Thoracic aorta (tissue), 2 donors: ENCODE results near the gene COL25A1. TPM values are rescaled to one million over a fixed set of nuclear protein-coding genes. Genes with fewer than 3 reads are reported as not detected.
"Not testable (repeated sequence)": the region's sequence is repeated elsewhere in the genome, so short reads cannot be mapped to it uniquely, and the experiment has no call there.

Experiments used
- ATAC-seq: fragments of 150-250 bp; one replicate; pipeline ENCODE4 v1.8.0; 2017; ENCODE audit warnings: low read depth; ENCODE audit not compliant: insufficient number of reproducible peaks, low FRiP score
- DNase-seq: peaks from one replicate; pipeline ENCODE4 v3.0.0-alpha.2; 2020; ENCODE audit warnings: low spot score
- H3K27ac ChIP-seq, 2 donors: fragments of 200-600 bp; sonication (generic); 1 replicate in 1 of 2; 2 replicates in 1 of 2; pipeline ENCODE4 v1.5.1; 2016; ENCODE audit warnings: mild to moderate bottlenecking in 2 of 2, moderate library complexity in 2 of 2
- H3K27me3 ChIP-seq: fragments of 200-600 bp; sonication (generic); replicated peaks from 2 replicates; pipeline ENCODE4 v1.6.0; 2016; ENCODE audit warnings: mild to moderate bottlenecking; ENCODE audit not compliant: insufficient read depth
- H3K36me3 ChIP-seq: fragments of 200-600 bp; sonication (generic); one replicate; pipeline ENCODE4 v1.5.1; 2016
- H3K4me1 ChIP-seq, 2 donors: fragments of 200-600 bp; sonication (generic); 1 replicate in 1 of 2; 2 replicates in 1 of 2; pipeline versions ENCODE4 v1.5.1 to v1.6.0; 2016; ENCODE audit warnings: low read depth in 2 of 2, mild to moderate bottlenecking in 1 of 2; ENCODE audit not compliant: control insufficient read depth in 1 of 2
- H3K4me3 ChIP-seq: fragments of 200-600 bp; sonication (generic); 2 replicates; pipeline ENCODE4 v1.5.1; 2016; ENCODE audit warnings: mild to moderate bottlenecking
- H3K9me3 ChIP-seq: fragments of 200-600 bp; sonication (generic); 2 replicates; pipeline ENCODE4 v1.5.1; 2016
- total RNA-seq, 2 donors: library from RNA; depleted of rRNA; stranded (reverse); fragments of >200 nt; gene quantifications; one replicate each; pipeline versions ENCODE4 v1.1.0 to v1.2.3, GENCODE V29; 2016
- TF ChIP-seq, protein P1 (sequence below): fragments of 200-600 bp; sonication (generic); IDR thresholded peaks from one replicate; pipeline ENCODE4 v1.5.1; 2019; ENCODE audit warnings: antibody characterized with exemption

The COL25A1 gene
- total RNA-seq, 2 donors from 2014 or later, result 0.42 to 0.81 TPM

DNA sequence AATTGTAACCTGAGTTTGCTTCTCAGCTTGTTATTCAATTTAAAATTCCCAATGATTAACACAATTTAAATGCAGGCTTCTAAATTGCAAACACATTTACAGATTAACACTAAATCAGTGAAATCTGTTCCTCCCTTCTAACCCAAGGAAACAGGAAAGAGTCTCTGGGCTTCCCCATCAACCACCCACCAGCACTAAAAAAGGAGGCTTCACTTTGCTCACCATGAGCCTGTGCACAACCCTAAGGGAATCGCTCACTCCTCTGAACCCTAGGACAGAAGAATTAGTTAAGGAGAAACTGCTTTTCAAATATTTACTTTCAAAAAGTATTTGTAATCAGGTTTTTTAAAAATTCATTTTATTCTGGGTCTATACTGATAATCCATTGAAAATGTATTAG is 155.3 kb downstream of the COL25A1 start:
- no peaks in the 10 kb centered on the region for H3K27me3 ChIP-seq
- H3K4me3 ChIP-seq, result no peak overlapping the region
- H3K36me3 ChIP-seq, result no peaks in the 10 kb centered on the region
- H3K9me3 ChIP-seq, result no peaks in the 10 kb centered on the region
- ATAC-seq, result no peak
- TF ChIP-seq, protein P1, sequence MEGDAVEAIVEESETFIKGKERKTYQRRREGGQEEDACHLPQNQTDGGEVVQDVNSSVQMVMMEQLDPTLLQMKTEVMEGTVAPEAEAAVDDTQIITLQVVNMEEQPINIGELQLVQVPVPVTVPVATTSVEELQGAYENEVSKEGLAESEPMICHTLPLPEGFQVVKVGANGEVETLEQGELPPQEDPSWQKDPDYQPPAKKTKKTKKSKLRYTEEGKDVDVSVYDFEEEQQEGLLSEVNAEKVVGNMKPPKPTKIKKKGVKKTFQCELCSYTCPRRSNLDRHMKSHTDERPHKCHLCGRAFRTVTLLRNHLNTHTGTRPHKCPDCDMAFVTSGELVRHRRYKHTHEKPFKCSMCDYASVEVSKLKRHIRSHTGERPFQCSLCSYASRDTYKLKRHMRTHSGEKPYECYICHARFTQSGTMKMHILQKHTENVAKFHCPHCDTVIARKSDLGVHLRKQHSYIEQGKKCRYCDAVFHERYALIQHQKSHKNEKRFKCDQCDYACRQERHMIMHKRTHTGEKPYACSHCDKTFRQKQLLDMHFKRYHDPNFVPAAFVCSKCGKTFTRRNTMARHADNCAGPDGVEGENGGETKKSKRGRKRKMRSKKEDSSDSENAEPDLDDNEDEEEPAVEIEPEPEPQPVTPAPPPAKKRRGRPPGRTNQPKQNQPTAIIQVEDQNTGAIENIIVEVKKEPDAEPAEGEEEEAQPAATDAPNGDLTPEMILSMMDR, result no peak
- DNase-seq, result no peak
- no peak overlapping the region for H3K27ac ChIP-seq
- H3K4me1 ChIP-seq, result no peaks in the 10 kb centered on the region

DNA sequence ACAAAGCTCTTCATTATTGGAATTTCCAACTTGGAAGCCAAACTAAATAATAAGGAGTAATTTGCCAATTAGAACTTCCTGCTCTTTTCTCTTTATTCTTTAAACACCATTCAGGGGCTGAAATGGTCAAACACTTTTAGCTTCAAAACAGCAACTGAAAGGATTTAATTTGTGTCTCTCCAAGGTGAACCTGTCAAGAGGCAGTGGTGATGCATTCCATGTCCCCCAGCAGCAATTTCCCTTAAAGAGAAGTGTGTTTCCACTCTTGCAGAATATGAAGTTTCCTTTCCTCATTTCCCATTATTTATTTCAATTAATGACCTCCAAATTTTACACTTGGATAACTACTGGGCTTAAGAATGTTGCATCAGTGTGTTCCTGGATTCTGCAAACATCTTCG is 156.0 kb downstream of the COL25A1 start:
- H3K9me3 ChIP-seq, result no peaks in the 10 kb centered on the region
- ATAC-seq (no peak), DNase-seq (no peak)
- no peak overlapping the region for H3K27ac ChIP-seq
- H3K27me3 ChIP-seq, result no peaks in the 10 kb centered on the region
- no peak overlapping the region for H3K4me3 ChIP-seq
- H3K4me1 ChIP-seq, result no peaks in the 10 kb centered on the region
- H3K36me3 ChIP-seq, result no peaks in the 10 kb centered on the region
- TF ChIP-seq, protein P1, result no peak

DNA sequence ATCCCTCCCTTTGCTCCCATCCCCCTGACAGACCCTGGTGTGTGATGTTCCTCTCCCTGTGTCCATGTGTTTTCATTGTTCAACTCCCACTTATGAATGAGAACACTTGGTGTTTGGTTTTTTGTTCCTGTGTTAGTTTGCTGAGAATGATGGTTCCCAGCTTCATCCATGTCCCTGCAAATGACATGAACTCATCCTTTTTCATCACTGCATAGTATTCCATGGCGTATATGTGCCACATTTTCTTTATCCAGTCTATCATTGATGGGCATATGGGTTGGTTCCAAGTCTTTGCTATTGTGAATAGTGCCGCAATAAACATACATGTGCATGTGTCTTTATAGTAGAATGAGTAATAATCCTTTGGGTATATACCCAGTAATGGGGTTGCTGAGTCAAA is 164.3 kb downstream of the COL25A1 start:
- H3K36me3 ChIP-seq, H3K27ac ChIP-seq, H3K27me3 ChIP-seq, ATAC-seq, H3K4me3 ChIP-seq, H3K4me1 ChIP-seq, H3K9me3 ChIP-seq, DNase-seq: not testable (repeated sequence)

DNA sequence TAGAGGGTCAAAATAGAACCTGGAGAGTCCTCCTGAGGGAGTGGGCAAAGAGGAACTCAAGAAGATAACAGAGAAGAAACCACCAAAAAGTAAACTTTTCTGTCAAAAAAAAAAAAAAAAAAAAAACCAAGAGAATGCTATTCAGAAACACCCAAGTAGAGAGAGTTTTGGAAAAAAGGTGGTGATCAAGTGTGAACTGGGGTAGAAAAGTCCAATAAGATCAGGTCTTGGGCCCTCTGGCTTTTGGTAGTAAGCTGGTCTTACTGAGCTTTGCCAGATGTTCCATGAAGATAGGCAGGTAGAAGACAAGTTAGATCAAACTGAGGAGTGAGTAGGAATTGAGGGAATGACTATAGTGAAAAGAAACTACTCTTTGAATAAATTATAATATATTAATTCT is 167.5 kb downstream of the COL25A1 start:
- Histone ChIP-seq H3K4me3 (no peak overlapping the region), H3K27me3 (no peaks in the 10 kb centered on the region), H3K36me3 (no peaks in the 10 kb centered on the region), H3K27ac (no peak overlapping the region), H3K4me1 (no peaks in the 10 kb centered on the region), H3K9me3 (no peaks in the 10 kb centered on the region)
- no peak for ATAC-seq
- TF ChIP-seq, protein P1, result no peak
- no peak for DNase-seq

DNA sequence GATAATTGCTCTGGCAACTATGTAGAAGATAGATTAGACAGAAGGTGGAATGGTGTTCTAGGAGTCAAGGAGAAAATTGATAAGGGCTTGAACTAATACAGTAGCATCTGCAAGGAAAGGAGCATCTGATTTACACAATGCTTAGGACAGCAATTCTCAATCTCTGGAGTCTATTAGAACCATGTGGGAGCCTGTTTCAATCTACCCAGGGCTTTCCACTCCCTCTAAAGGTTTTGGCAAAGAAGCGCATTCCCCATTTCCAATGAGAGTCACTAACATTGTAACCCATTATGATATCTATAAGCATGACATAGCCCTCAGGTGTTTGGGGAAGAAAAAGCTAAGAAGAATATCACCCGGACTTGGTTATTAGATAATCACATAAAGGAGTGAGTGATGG is 168.2 kb downstream of the COL25A1 start:
- Histone ChIP-seq H3K4me1 (no peaks in the 10 kb centered on the region), H3K4me3 (no peak overlapping the region), H3K27ac (no peak overlapping the region), H3K36me3 (no peaks in the 10 kb centered on the region), H3K27me3 (no peaks in the 10 kb centered on the region), H3K9me3 (no peaks in the 10 kb centered on the region)
- ATAC-seq, result no peak
- DNase-seq, result no peak
- TF ChIP-seq, protein P1, result no peak

DNA sequence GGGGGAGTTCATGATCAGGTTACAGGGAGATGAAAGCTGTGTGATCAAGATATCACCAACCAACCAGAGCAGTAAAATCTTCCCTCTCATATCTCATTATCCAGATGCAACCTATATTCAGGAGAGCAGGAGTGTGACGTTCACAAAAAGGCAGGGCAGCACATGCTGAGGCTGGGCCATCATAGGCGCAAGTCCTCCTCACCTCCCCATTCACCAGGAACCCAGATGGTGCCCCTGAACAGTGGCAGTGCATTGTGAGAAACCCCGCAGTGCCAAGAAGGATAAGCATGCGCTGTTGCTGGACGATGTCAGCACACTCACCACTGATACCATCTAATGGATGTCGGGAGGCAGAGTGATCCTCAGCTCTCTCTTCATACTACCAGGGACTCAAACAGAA is 170.9 kb downstream of the COL25A1 start:
- no peak for ATAC-seq
- no peaks in the 10 kb centered on the region for H3K9me3 ChIP-seq
- TF ChIP-seq, protein P1, result no peak

More for the DNA sequence above, 170.9 kb downstream of the COL25A1 start:
- H3K4me1 ChIP-seq, result no peaks in the 10 kb centered on the region
- DNase-seq, result no peak
- no peaks in the 10 kb centered on the region for H3K36me3 ChIP-seq
- H3K27me3 ChIP-seq, result no peaks in the 10 kb centered on the region
- no peak overlapping the region for H3K4me3 ChIP-seq
- no peak overlapping the region for H3K27ac ChIP-seq
